Measurements from ENCODE around the gene IGF2.
A peak's percentile ranks its signal among the peaks of the same experiment; 100 is the strongest.

IGF2 gene

GRCh38 chr11:2153581-2154194 is 14.5 kb upstream of the IGF2 start:
- no peak for DNase-seq

DNA sequence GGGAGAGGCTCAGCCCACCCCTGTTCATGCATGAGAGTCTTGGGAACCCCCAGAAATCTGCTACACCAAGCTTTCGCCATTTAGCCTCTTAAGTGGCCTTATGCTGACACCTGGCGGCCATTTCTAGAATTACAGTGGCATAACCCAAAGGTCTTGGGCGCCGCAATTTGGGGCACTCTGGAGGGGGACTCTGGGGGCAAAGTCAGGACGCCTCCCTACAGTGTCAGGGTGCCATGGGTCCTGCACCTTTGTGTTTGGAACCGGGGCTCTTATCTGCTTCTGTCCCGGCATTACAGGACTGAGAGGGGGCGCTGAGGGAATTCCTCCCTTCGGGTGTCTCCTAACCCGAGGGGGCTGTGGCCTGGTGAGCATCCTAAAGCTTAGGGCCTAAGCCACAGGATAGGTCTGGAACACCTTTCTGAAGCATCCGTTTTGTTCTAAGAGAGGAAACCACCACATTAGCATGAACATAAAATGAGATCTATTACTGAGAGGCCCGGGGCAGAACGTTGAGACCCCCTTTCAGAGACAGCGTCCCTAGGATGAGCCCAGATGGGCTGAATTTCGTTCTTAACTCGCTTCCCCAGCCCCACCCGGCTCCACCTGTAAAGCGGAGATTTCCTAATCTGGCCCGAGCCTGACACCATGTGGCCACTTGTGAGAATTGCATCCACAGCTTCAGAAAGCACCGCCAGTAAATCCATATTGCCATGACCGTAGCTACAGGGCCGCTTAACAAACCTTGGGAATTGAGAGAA is 12.5 kb upstream of the IGF2 start:
- peak; percentile 83 to 86 for DNase-seq

DNA sequence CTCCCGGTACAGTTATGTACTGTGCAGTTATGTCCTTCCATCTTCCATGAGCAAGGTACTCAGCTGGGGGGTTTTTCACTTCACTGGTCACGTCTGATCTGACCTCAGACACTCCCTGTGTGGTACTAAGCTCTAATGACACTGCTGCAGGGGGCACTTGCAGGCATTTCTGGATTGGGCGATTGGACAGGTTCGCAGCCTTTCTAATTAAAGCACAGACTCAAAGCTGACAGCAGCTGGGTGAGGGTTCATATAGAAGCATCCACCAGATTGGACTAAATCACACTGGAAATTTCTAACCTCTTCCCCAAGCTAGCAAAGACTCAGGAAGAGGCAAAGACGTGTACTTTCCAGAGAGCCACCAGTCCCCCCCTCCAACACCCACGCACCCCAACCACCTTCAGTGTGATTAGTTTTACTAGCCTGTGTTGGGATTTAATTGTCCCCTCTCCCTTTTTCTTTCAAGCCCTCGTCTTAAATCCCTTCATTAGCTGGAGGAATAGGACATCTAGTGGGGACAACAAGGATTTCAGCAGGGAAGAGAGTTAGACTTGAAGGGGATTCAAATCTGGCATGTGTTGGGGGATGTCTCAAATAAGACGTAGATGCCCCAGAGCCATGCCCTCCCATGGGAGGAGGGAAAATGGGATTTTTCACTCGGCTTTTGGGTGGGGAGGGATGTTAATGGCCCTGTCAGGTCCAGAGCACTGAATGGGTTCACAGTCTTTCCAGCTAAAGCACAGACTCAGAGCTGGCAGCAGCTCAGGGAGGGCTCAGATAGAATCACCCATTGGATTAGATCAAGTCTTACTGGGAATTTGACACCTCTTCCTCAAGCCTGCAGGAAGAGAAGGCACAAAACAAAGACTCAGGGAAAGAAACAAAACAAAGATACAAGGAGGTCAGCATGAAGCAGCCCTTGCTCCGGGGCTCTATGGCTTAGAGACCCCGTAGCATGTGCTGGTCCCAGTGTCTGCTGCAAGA is 11.0 kb upstream of the IGF2 start:
- DNase-seq, result no peak

DNA sequence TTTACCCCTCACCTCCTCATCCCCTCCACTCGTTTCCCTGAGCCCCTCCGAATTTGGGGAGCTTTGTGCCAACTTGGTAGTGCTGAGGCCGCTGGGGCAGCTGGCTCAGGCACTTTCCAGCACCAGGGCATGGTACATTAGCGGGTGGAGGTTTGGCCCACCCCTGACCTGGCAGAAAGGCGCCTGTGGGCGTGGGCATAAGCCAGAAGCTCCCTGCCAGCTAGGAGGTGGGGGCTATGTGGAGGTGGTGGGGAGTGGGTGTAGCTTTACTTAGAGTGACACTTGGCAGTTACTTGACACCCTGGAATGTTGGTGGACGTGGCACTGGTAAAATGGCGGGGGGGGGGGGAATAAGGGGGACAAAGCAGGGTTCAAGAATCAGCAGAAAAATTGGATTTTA is 10.3 kb upstream of the IGF2 start:
- no peak for DNase-seq

DNA sequence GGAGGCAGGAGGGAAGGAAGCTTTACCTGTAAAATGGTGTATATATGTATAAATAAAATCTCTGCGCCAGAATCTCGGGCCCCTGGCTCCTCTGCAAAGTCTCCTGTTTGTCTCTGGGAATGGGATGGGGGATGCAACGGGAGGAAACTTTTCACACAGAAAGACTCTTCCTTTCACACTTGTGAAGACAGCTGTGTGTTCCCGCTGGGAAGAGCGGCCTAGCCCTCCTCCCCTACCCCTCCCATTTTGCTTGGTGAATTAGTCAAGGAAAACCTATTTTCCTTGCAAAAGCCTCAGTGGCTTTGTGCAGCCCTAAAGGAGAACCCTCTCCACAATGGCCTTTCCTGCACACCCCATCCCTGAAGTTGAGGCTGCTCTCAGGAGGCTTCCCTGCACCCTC is 9.4 kb upstream of the IGF2 start:
- no peak for DNase-seq

GRCh38 chr11:2147391-2147790 is 8.2 kb upstream of the IGF2 start:
- no peak for DNase-seq

GRCh38 chr11:2146051-2146450 is 6.9 kb upstream of the IGF2 start:
- DNase-seq, result no peak

GRCh38 chr11:2144544-2145248 is 5.5 kb upstream of the IGF2 start:
- DNase-seq, result no peak

GRCh38 chr11:2143799-2144543 is 4.8 kb upstream of the IGF2 start:
- DNase-seq, result peak; percentile 43 to 46

DNA sequence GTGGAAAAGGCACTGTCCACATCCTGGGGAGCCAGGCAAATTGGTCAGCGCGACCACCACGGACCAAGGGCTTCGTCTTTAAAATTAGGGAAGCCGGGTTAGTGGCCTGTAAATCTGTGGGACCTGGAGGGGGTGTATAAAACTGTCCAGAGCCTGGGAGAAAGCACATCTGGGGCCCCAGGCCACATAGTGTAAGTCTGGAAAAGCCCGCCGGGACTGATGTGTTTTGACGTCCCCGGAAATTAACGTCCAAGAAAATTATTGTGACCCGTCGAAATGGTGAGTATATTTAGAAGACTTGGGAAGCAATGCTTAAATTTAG is 4.2 kb upstream of the IGF2 start:
- DNase-seq, result no peak

- DNase-seq, result peak; percentile 49 to 65
These were observed 3.6 kb upstream of the IGF2 start for GRCh38 chr11:2142762-2143202.

DNA sequence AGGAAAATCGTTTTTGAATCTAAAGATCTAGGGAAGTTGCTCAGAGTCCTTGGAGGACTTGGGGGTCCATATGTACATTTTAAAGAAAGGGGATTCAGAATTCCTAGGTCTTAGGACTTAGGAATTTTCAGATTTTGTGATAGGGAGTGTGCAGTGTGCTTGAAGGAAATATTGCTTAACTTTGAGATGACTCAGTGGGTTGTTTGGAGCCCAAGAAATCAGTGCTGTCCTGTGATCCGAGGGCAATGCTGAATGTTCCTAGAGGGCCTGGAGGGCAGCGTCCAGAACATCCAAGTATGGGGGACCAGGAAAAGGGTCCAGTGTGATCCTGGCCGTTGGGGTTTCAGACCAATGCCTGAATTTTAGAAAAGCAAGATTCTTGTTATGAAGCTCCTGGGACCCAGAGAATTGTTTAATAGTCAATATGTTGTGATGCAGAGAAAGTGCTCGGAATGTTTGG is 3.1 kb upstream of the IGF2 start:
- DNase-seq, result no peak

DNA sequence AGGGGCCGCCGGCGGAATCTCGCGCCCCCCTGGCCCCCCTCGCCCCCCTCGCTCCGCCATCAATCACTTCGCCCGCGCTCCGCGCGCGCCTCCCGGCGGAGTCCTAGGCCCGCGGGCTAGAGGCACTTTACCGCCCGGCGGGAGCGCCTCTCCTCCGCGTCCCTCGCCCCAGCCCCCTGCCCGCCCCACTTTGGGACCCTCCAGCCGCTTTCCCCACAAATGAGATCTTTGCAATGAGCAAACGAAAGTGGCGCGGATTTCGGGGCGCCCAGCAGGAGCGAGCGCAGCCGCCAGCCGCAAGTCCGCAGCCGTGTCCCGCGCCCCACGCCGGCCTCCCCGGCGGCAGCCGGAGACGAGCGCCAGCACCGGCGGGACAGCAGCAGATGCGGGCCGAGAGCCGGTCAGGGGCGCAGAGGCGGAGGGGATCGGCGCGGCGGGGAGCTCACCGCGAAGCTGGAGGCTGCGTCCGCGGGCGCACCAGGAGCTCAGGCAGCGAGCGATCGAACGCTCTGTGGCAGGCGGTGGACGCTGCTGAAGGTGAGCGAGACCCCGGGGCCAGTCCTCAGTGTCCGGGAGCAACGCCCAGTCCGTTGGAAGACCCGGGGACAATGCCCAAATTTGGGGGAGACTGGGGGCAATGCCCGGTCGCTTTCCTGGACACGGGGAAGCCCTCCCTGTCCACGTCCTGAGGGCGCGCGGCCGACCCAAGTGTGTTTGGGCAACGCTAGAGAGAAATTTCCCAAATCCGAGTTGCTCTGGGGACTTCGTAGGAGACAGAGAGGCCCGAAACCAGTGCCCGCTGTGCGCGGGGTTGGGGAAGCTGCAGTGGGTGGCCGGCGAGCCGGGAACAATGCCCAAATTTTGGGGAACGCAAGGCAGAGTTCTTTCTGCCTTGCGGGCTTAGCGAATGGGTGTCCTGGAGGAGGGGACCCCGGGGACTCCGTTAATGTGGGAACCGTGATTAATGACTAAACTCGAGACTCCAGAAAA is 1.5 kb upstream of the IGF2 start:
- DNase-seq, result no peak

GRCh38 chr11:2139621-2140337 is 590 bp upstream of the IGF2 start:
- DNase-seq, result no peak

GRCh38 chr11:2138431-2139122 is 612 bp downstream of the IGF2 start:
- peak in 1 of 2 experiments; percentile 27 for DNase-seq

DNA sequence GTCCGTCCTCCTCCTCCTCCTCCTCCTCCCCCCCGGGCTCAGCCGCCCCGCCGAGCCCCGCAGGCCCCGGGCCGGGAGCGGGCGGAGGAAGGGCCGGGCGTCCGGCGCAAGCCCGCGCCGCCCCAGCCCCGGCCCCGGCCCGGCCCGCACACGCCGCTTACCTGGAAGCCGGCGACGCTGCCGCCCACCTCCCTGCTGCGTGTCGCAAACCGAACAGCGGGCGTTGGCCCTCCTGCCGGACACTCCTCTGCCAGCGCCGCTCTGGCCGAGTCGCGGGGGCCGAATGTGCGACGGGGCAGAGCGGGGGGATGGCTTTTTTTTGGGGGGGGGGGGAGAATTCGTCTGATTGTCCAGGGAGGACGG is 1.1 kb downstream of the IGF2 start:
- no peak for DNase-seq

GRCh38 chr11:2137202-2138067 is 1.8 kb downstream of the IGF2 start:
- DNase-seq, result no peak

DNA sequence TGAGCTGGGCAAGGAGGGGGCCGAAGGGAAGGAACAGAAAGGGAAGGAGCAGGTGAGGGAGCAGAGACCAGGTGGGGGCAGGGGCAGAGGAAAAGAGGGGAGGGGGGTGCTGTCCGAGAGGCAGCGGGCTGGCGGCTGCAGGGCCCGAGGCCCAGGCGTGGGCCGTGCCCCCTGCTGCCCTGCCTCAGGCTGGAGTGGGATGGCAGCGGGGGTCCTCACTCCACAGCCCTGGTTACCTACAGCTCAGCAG is 2.3 kb downstream of the IGF2 start:
- DNase-seq, result no peak

Measured in activated CD4-positive, alpha-beta T cell treated with anti-CD3 and anti-CD28 coated beads, Interleukin-2, amount 50 U/mL, for 48 hours (primary cell).